HG03432 (cell line): ENCODE measurements around the gene TAGLN3.
"Not testable (repeated sequence)": the region's sequence is repeated elsewhere in the genome, so short reads cannot be mapped to it uniquely, and the experiment has no call there.

Experiments
- ATAC-seq: cut with Tn5 transposase; IDR thresholded peaks from one replicate; pipeline ENCODE4 v1.9.1; 2021; ENCODE audit warnings: mild to moderate bottlenecking, moderate library complexity; ENCODE audit not compliant: unreplicated experiment

The TAGLN3 gene

DNA sequence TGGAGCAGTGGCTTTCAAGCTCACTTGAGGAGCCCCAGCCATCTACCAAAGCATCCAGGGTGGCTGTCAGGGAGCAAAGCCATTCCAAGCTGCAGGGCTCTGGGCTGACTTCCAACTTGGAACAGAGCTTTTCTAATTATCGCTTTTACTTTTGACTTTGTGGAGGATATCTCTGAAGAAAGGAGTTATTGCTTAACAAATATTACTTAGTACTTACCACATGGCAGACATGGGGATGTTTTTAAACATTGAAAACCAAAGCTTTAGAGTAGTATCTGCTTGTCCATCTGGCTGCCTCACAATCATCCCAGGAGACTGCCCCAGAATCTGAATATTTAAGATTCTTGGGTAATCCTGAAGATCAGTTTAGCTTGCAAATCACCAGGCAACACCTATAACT is 8.9 kb downstream of the TAGLN3 start:
- no peak for ATAC-seq

DNA sequence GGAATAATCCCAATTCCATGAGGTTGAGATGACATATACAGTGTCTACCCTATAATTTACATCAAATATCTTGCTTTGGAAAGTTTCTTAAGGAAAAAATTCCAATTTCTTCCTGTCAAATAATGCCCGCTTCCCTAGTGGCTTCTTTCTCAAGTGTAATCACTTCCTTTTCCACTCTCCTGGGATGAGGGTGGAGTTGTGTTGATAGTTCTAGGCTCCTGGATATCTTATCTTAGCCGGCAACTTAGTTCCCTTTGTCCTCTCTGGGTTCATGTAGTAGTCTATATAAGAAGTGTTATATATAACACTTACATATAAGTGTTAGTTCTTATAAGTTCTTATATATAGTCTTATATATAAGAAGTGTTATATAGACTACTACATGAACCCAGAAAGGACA is 10.9 kb downstream of the TAGLN3 start:
- ATAC-seq = no peak

- ATAC-seq = no peak
Observed at GRCh38 chr3:112010636-112011035, 11.9 kb downstream of the TAGLN3 start.

DNA sequence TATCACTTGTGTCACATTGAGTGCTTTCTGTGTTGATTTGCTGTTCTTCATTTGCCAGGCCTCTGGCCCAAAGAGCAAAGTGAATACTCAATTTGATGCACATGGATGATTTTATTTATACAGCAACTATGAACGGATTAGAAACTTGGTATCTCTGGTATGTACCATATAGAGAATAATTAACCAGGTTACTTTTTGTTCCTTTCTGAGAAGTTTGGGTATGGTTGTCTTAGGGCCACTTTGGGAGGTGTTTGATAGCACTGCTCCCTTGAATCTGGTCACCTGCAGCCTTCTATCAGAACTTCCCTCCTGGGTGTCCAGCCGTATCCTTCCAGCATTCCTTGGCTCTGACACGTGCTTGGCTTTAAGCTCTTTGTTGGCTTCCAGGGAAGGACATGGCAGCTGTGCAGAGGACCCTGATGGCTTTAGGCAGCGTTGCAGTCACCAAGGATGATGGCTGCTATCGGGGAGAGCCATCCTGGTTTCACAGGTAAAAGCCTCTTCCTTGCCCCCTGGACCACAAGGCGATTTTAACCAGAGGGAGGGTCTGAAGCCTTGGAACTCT is 12.7 kb downstream of the TAGLN3 start:
- no peak for ATAC-seq

DNA sequence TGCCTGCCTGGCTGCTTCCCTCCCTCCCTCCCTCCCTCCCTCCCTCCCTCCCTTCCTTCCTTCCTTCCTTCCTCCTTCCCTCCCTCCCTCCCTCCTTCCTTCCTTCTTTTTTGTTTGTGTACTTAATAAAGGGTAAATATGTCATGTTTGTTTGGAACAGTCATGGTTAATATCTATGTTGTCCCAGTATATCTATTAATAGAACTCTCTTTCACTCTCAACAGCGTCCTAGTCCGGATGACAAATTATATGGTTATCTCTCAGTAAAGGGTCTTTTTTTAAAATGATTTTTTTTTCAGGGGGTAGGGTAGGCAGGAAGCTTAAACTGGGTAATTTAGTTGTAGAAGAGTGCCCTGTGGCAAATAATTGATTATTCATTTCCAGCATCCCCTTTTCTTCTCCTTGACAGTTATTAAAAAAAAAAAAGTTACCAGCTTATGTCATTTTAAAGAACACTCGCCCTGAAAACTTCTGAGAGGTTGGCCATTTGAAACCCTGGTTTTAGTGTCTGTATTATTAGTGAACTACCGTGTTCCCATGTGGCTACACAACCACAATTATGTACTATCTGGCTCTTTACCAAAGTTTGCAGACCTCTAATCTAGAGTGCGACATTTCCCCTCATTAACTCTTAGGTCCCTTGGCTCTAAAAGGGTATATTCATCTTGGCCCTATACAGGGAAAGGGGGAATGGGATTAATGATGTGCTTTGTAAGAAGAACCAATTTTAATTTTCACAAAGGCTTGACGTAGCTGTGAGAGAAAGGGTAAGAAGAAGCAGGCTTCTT is 13.7 kb downstream of the TAGLN3 start:
- no peak for ATAC-seq

GRCh38 chr3:112013058-112013783 is 14.5 kb downstream of the TAGLN3 start:
- peak; percentile 93 for ATAC-seq

DNA sequence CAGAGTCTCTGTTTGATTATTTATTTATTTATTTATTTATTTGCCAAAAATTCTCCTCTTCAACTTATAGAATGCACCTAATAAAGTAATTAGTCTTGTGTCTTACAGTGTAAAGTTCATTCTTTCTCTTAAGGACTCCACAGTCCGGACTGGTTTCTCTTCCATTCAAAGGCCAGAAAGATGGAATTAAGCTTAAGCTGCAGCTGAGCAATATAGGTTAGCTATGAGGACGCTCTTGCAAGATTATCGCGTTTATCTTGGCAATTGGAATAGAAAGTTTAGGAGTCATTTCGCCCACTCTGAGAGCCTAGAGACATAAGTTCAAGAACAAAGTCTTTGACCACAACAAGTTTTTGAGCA is 15.0 kb downstream of the TAGLN3 start:
- peak; percentile 46 for ATAC-seq

DNA sequence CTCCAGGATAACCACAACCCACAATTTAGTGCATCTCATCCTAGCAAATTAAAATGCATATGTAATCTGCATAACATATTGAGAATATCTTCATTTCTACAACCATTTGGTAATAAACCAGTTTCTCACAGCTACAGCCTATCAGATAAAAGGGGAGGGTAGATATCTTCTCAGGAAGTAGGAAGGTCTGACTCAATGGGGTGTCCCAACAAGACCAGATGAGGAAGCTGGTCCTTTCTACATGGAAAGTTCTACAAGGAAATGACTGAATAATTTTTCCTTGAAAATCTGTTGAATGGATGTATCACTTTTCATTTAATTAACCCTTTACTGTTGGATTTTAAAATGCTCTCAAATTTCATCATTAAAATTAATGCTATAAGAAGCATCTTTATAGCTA is 18.4 kb downstream of the TAGLN3 start:
- ATAC-seq = no peak

DNA sequence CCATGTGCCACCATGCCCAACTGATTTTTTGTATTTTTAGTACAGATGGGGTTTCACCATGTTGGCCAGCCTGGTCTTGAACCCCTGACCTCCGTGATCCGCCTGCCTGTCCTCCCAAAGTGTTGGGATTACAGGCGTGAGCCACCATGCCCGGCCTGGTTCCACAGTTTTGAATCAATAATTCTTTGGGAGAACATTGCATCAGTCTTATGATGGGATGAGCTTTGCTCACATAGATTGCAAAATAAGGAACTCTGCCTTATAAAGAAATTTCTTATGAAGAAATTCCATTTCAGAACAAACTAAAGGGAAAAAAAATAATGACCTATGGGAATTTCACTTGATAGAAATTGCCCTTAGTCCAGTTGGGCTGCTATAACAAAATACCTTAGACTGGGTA is 20.0 kb downstream of the TAGLN3 start:
- no peak for ATAC-seq

- ATAC-seq = no peak
Observed at GRCh38 chr3:112019716-112020115, 21.0 kb downstream of the TAGLN3 start.

DNA sequence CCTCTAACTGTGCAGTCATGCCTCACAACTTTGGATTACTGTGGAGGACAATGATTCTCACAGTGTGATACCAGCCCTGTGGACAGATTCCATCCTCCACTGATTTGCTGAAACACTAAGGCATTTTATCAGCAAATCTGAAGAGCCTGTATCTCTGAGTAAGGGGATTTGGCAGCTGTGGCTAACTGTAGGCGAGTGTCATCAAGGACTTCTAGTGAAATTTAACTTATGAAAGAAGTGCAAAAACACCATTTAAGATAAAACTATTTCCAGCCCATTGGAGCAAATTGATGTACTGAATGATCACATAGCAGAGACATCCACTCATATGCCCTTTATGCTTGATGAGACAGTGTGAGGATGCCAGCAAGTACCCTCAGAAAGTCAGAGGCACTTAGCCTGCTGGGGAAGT is 22.0 kb downstream of the TAGLN3 start:
- no peak for ATAC-seq

GRCh38 chr3:112027142-112027541 is 28.4 kb downstream of the TAGLN3 start:
- ATAC-seq = no peak

- no peak for ATAC-seq
Observed at GRCh38 chr3:112027826-112028225, 29.1 kb downstream of the TAGLN3 start.

GRCh38 chr3:112030901-112031300 is 32.2 kb downstream of the TAGLN3 start:
- ATAC-seq = no peak

DNA sequence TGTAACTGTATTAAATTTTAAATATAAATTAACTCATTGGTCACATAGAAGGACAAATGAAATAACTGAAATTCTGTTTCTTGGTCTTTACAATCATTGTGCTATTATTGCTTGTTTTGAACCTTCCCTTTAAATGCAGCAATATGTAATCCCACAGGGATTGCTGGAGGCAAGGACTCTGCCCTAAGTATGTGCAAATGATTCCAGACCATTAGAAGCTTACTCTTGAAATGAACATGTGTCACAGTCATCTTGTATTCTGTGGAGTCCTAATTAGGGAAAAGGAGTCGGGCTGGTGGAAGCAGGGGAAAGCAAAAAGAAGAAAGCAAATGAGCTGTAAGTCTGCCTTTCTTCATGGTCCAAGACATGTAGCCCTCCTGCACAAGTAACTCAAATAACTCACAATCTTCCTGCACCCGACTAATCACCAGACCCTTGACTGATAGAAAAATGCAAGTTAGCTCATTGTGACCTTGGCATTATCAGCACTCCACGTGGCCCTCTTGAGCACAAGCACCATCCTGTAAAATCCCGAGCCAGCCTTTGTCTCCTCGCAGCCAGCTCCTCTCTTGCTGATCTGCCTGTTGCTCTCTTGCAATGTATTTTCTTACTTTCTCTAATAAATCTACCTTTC is 33.5 kb downstream of the TAGLN3 start:
- ATAC-seq = no peak

GRCh38 chr3:112034436-112034835 is 35.7 kb downstream of the TAGLN3 start, which contains the start of gene TMPRSS7:
TMPRSS7 (plus strand) TSS chr3:112034736; CDS start chr3:112034846, 110 bp downstream.
- ATAC-seq = no peak

DNA sequence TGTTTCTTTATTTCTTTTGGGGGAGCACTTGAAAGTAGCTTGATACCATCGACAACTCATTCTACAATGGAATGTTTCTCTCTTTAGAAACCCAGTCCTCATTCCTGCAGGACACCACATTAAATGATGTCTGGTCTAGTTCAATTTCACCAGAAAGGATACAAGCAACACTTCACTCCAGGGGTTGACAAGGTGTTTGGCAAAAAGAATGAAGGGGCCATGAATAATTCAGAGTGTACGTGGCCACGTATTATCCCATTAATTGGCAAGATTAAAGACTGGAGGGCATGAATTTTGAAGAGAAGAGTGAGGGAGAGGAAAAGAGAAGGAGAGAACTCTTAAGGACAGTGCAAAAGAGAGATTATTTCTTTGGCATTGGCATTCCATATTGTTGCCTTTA is 36.5 kb downstream of the TAGLN3 start:
- ATAC-seq = no peak

DNA sequence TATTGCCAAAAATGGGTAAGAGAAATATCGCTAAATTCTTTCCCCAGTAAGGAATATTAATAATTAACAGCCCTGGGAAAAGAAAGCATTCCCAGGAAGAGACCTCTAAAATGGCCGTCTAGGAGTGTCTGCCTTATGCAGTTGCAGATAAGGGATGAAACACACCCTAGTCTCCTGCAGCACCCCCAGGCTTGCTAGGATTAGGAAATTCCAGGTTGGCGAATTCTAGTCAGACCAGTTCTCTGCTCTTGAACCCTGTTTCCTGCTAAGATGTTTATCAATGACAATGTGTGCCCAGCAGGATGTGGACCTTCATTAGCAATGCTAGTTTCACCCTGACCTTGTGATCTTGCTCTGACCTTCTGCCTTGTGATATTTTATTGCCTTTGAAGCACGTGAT is 38.5 kb downstream of the TAGLN3 start:
- not testable (repeated sequence) for ATAC-seq

DNA sequence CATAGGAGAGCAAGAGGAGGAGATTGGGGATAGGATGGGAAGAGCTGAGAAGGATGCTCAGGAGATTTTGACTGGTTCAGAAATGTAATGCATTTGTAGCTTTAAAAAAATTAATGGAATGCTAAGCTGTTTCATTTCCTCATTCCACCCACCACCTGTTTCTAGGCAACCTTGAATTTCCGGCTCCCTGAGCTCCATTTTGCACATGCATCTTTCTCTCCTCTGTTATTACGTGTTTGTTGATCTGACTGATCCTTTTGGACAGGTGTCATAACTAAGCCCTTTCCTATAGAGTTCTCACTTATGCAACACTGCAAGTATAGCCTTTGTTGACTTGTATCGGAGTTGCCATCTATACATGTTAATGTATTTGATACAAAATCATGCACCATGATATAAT is 40.1 kb downstream of the TAGLN3 start:
- no peak for ATAC-seq

DNA sequence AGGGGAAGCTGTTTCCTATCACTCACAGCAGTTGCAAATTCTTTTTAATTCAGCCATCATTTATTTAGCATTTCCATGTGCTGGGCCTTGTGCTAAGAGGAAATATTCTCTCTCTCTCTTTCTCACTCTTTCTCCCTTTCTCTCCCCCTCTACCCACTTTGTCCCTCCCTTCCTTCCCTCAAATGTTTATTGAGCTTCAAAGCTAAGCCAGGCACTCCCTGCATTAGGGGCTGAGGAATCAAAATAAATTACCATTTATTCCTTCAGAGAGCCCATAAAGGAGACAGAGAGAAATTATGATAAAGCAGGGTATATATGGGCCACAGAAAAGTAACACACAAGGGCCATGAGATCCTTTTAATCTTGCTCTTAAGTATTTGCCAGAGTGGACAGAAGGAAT is 42.6 kb downstream of the TAGLN3 start:
- no peak for ATAC-seq

DNA sequence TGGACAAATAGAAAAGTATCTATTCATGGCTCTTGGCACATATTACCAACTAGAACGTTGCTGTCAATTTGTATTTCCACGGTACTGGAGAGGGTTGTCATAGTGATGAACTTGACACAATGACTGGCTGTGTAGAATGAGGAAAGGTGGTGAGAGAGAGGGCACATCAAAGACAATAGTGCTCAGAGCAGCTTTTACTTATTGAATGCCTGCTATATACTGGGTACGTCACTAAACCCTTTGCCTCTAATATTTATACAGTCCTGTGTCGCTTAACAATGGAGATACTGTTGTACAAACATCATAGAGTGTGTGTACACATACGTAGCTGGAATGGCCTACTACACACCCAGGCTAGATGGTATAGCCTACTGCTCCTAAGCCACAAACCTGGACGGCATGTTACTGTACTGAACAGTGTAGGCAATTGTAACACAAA is 44.1 kb downstream of the TAGLN3 start:
- ATAC-seq = no peak
